GM15510 (cell line): ENCODE results near the gene ZNF354C.
A peak's percentile ranks its signal among the peaks of the same experiment; 100 is the strongest.

Source experiments
- POLR2A ChIP-seq: IDR thresholded peaks from 3 replicates; pipeline ENCODE4 v1.6.1; 2011; ENCODE audit warnings: borderline replicate concordance; ENCODE audit not compliant: insufficient read length; ENCODE audit errors: extremely low read depth

ZNF354C gene

DNA sequence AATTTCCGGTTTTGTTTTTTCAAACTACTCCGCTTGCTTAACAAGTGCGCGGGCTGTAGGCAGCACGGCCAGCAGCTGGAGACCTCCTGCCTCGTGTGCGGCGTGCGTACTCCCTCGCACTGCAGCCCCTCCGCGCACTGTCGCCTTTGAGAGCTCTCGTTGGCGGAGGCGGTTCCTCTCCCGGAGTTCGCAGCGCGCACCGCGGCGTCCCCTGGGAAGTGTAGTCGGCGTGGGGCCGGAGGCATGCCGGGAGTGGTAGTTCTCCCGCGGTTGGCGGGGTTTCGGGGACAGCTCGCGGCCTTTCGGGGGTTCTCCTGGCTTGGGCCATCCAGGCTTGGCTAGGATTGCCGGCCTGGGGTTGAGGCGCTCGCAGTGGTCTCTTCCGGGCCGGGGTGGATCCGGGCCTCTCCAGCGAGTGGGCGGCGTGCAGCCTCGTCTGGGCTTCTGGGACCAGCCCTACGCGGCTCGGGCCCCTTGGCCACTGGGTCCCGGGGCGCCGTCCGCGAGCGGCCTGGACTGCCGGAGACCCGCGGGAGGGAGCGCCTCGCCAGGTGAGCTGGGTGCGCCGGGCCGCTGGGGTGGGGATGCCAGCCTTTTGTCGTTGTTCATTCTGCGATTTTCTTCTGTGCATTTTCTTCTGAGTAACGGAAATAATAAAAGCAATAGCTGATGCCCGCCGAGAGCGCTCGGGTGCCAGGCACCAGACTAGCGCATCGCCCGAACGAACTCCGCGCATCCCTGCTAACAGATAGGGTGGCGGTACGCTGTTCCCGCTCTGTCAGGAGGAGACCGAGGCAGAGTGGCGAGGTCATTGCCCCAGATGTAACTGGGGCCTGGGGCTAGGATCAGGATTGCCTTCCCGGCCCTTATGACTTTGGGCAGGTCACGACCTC lies at the start of gene ZNF354C:
Gene ZNF354C, plus strand, starts transcription at position 258 of the 893 bp plus-strand sequence. CDS start 1,696 bp downstream, outside the sequence.
- TF ChIP-seq POLR2A: no peak

DNA sequence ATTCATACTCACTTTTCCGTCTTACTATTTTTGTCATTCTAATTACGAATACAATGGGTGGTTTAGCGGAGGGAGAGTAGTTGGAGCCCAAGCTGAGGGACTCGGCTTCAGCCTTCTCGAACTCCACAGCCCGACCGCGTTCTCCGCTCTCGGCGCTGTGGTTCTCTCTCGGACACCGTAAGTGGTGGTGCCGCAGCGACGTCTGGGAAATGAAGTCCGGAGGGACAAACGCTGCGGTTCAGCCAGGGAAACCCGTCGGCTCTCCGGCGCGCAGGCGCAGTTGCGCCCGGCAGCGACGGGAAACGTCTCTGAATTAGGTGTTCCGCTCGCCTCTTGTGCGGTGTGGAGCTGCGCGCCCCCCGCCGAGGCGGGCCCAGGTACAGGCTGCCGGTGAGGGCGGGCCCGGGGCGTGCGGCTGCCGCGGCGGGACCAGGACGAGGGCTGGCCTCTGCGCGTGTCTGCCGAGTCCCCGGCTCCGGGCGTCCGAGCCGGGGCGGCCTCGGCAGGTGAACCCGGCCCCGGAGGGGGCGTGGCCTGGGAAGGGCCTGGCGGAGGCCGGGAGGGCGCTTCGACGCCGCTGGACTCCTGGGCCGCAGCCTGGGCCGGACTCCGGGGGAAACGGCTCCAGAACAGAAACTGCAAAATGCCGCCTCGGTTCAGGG lies 36.5 kb upstream of the ZNF354C start, which contains the start of gene ZNF879:
Gene ZNF879, plus strand, starts transcription at position 277 of the 662 bp plus-strand sequence. CDS start 1,201 bp downstream, outside the sequence.
- TF ChIP-seq POLR2A: peak; percentile 19

DNA sequence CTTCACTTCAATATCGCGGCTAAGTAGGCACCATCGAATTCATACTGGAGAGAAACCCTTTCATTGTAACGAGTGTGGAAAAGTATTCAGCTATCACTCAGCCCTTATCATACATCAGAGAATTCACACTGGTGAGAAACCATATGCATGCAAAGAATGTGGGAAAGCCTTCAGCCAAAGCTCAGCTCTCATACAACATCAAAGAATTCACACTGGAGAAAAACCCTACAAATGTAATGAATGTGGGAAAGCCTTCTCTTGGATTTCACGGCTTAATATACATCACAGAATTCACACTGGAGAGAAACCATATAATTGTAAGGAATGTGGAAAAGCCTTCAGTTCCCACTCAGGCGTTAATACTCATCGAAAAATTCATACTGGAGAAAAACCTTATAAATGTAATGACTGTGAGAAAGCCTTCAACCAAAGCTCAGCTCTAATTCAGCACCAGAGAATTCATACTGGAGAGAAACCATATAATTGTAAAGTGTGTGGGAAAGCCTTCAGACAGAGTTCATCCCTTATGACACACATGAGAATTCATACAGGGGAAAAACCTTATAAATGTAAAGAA lies 27.1 kb upstream of the ZNF354C start:
- no peak for TF ChIP-seq POLR2A

DNA sequence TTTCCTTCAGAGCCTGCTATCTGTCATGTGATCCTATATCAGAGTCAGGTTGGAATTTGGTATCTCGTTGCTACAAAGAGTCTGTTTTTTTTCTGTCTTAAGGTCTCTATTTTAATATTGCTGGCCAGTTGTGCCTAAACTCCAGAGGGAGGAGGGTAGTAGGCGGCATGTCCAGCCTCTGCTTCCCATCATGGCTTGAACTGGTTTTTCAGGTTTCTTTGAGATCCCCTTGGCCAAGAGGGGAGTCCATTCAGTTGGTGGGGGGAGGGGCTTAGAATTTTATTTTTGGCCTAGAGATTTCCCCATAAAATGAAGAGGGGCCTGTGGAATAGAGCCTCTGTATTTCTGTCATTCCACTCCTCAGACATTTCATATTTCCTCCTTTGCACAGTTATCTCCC lies 15.4 kb upstream of the ZNF354C start:
- TF ChIP-seq POLR2A: no peak

DNA sequence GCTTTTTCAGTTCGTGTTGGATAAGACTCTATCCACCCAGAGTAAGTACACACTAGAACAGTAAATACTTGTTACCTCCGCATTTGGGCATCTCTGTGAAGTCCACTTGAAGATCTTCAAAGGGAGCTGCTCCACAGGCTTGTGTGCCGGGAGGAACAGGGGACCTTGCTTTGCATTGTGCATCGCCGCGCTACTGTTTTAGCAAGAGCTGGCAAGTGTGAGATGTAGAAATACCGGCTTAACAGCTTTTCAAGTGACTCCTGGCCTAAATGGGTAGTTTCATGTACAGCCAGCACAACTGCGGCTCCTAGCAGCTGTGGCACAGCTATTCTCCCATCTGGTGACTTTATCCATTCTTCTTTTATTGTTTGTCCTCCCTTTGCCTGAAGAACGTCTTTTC lies 8.4 kb upstream of the ZNF354C start:
- no peak for TF ChIP-seq POLR2A

DNA sequence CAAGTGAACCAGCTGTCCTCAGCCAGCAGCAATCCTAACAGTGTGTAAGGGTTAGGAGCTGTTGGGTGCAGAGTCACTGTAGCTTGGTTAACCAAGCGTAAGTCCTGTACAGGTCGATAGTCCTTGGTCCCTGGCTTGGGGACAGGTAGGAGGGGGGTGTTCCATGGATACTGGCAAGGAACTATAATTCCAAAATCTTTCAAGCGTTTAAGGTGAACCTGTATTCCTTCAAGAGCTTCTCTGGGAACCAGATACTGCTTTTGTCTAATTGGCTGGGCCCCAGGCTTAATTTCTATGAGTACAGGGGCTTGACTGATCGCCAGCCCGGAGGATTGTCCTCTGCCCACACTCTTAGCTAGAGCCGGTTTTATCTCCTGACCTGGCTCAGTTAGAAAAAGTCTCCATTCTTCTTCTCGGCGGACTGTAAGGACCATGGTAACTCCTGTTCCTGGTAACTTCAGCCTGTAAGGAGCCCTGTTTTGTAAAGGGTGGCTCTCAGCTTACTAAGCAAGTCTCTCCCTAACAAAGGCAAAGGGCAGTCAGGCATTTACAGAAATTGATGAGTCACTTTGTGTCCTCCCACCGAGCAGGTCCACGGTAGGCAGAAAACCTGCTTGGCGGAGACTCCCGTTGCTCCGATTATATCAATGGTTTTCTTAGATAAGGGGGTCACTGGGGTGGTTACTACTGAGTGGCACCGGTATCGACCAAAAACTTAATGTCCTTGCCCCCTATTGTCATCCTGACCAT lies 6.0 kb upstream of the ZNF354C start:
- TF ChIP-seq POLR2A: no peak

DNA sequence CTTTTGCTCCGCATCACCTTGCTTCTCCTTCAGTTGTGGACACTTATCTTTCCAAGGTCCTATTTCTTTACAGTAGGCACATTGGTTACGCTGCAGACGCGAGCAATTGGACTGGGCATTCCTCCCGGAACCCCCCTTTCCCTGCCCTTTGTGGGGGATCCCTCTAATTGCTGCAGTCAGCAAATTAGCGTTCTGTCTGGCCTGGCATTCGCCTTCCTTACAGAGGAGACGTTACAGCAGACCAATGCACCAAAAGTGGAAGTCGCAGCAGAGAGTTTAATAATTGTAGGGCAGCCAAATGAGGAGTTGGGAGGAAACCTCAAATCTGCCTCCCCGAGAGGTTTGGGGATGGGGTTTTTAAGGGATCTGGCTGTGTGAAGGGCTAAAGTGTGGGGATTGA lies 5.3 kb upstream of the ZNF354C start:
- TF ChIP-seq POLR2A: no peak

DNA sequence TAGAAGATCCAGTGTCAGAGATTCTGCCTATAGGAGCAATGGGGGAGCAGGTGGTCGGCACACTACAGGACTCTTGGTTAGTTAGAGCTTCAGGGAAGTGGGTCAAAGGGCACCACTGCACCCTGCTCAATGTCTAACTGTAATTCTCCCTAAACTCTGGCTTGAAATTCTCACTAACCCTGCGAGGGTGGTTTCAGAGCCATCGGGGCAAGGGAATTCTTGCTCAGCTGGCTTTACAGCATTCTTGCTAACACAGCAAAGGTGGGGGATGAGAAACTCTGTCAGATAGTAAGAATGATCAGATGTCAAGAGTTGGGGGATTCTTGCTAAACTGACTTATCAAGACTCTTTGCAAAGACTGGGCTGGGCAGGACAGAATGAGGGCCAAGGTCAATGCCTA lies 4.7 kb upstream of the ZNF354C start:
- no peak for TF ChIP-seq POLR2A

DNA sequence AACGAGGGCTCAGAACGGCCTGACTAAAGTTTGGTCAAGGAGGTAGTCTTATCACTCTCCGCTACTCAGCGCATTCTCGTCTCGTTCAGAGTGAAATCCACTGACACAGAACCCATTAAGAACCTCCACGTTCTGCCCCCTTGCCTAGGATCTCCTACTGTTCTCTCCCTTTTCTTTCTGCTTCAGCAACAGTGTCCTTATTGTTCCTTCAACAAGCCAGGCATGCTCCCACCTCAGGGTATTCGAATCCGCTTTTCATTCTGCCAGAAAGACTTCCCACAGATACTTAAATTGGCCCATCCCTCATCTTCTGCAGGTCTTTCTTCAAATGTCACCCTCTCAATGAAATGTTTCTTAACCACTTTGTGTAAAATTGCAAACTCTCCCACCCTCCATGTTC lies 4.3 kb upstream of the ZNF354C start:
- TF ChIP-seq POLR2A: no peak

DNA sequence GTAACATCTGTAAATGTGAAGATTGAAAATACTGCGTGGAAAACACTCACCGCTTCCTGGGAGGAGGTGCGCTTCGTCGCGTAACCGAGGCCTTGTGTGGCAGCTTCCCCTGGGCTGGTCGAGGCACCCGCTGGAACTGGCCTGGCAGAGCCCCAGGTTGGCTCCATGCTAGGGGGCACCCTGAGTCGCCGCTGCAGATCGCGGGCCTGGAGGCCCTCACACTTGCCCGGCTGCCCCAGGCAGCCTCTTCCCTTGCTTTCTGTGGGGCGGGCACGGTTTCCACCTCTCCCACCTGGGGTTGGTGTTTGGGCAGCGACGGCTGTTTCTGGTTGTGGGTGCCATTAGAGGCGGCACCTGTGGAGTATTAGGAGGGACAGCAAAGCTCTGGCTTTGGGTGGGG lies 852 bp downstream of the ZNF354C start:
- no peak for TF ChIP-seq POLR2A

DNA sequence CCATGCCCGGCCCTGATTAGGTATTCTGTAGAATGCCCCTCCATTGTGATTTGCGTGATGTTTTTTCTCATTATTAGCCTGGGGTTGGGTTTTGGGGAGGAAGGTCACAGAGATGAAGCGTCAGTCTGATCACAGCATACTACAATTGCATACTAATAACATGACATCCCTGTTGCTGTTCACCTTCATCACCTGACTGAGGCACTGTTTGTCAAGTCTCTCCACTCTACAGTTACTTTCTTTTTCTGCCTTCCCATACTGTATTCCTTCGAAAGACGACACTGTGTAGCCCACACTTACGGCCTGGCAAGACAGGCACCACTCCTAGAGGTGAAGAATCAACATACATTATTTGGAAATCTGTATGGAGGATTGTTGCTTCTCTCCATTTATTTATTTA lies 5.5 kb downstream of the ZNF354C start:
- no peak for TF ChIP-seq POLR2A

DNA sequence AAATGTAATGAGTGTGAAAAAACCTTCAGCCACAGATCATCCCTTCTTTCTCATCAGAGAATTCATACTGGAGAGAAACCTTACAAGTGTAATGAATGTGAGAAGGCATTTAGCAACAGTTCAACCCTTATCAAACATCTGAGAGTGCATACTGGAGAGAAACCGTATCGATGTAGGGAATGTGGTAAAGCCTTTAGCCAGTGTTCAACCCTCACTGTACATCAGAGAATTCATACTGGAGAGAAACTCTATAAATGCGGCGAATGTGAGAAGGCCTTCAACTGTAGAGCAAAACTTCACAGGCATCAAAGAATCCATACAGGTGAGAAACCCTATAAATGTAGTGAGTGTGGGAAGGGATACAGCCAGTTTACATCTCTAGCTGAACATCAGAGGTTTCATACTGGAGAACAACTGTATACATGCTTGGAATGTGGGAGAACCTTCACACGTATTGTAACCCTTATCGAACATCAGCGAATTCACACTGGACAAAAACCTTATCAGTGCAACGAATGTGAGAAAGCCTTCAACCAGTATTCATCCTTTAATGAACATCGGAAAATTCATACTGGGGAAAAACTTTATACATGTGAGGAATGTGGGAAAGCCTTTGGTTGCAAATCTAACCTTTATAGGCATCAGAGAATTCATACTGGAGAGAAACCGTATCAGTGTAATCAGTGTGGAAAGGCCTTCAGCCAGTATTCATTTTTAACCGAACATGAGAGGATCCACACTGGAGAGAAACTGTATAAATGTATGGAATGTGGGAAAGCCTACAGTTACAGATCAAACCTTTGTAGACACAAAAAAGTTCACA lies 19.2 kb downstream of the ZNF354C start:
- TF ChIP-seq POLR2A: no peak

DNA sequence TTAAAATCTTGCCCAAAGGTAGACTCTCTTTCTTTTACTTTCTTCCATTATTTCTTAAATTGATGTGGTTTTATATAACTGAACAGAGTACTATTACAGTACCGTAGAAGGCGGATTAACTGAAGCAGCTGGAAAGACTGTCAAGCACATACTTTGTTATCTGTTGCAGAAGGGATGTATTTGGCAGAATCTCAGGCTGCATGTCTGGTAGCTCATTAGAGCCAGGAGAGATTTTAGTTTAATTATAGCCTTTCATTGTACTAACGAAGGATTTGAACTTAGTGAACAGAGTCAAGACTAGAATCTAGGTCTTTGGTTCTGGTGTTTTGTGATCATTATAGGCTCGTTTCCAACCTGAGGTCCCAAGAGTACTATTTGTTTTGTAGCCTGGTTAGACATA lies 20.6 kb downstream of the ZNF354C start:
- no peak for TF ChIP-seq POLR2A

DNA sequence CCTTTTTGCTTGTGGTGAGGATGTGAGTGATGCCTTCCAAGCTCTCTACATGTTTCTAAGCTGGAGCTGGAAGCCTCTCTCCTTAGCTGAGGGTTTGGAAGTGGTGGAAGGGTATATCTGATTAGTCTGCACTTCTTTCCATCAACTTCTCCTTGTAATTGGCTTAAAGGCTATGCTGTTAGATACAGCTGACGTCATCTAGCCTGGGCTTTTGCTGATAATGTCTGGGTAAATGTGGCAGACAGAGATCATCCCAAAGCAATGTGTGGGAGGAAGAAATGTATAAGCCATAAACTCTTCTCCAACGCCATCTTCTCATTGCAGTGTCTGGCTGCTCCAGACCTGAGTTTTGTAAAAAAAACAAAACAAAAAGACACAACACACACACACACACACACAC lies 29.3 kb downstream of the ZNF354C start:
- TF ChIP-seq POLR2A: no peak
